ENCODE data around the gene RHBDD1.

The RHBDD1 gene

DNA sequence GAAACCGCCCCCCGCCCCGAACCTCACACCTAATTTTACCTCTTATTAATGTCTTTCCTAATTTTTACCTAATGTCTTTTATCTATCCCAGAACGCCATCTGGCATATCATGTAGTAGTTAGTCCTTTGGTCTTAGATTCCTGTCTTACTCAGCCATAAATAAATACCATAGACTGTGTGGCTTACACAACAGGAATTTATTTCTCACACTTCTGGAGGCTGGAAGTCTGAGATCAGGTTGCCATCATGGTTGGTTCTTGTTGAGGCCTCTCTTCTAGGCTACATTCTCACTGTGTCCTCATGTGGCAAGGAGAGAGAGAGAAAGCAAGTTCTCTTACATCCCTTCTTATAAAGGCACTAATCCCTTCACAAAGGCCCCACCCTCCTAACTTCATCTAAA is 46.8 kb downstream of the RHBDD1 start:
- Histone ChIP-seq H3K4me1 (ENCODE audit: insufficient read depth, low read length, poor library complexity, severe bottlenecking) (no peaks in the 10 kb centered on the region), H3K36me3 (ENCODE audit: insufficient read depth, low read length) (no peaks in the 10 kb centered on the region; the same call in 1 of the 2 replicates), H3K4me2 (ENCODE audit: low read depth, low read length, poor library complexity, severe bottlenecking) (no peak overlapping the region), H3K9ac (ENCODE audit: low read depth, low read length, poor library complexity, severe bottlenecking) (no peak overlapping the region), H3K4me3 (ENCODE audit: low read length, poor library complexity, severe bottlenecking) (no peak overlapping the region), H3K9me3 (ENCODE audit: insufficient read depth, low read depth, low read length) (no peaks in the 10 kb centered on the region), H3K79me2 (ENCODE audit: insufficient read depth, low read length) (no peaks in the 10 kb centered on the region), H3K9me2 (replicated peaks; ENCODE audit: low read depth, low read length) (no peaks in the 10 kb centered on the region), H4K20me1 (ENCODE audit: insufficient read depth, low read length, poor library complexity, severe bottlenecking) (no peaks in the 10 kb centered on the region), H3F3A (ENCODE audit: low read depth) (no peaks in the 10 kb centered on the region), H2AFZ (ENCODE audit: low read length) (no peak overlapping the region), H3K27me3 (ENCODE audit: insufficient read depth, low read length, poor library complexity, severe bottlenecking) (no peaks in the 10 kb centered on the region)
- TF ChIP-seq, protein P1, sequence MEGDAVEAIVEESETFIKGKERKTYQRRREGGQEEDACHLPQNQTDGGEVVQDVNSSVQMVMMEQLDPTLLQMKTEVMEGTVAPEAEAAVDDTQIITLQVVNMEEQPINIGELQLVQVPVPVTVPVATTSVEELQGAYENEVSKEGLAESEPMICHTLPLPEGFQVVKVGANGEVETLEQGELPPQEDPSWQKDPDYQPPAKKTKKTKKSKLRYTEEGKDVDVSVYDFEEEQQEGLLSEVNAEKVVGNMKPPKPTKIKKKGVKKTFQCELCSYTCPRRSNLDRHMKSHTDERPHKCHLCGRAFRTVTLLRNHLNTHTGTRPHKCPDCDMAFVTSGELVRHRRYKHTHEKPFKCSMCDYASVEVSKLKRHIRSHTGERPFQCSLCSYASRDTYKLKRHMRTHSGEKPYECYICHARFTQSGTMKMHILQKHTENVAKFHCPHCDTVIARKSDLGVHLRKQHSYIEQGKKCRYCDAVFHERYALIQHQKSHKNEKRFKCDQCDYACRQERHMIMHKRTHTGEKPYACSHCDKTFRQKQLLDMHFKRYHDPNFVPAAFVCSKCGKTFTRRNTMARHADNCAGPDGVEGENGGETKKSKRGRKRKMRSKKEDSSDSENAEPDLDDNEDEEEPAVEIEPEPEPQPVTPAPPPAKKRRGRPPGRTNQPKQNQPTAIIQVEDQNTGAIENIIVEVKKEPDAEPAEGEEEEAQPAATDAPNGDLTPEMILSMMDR (conservative IDR thresholded peaks at IDR 0.05; ENCODE audit: low read length): no peak
- no peak for TF ChIP-seq EZH2phosphoT487 (IDR thresholded peaks at IDR 0.05; ENCODE audit: borderline replicate concordance)

DNA sequence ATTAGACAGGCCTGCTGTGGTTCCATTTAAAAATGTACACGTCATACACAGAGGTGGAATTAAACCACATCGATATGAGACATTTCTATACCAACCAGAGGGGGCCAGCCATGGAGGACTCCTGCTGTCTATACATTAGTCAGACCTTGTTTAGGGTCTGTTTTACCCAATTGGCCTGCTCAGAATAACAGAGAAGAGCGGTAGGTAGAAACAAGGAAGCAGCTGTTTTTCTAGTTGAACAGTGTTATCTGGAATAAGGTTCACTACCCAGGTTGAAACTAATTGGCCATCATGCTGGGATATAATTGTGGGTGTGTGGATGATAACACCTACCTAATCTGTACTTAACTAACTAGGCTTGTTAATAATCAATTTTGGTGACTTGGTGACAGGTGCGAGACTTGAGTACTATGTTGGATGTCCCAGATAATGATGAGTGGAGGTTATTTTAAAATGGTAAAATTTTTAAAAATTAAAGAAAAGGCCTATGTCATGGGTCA is 47.5 kb downstream of the RHBDD1 start:
- H3K4me2 ChIP-seq (ENCODE audit: low read depth, low read length, poor library complexity, severe bottlenecking): no peak overlapping the region
- H3K79me2 ChIP-seq (ENCODE audit: insufficient read depth, low read length): no peaks in the 10 kb centered on the region
- H3K36me3 ChIP-seq (ENCODE audit: insufficient read depth, low read length): no peaks in the 10 kb centered on the region; the same call in 1 of the 2 replicates
- no peak overlapping the region for H3K4me3 ChIP-seq (ENCODE audit: low read length, poor library complexity, severe bottlenecking)
- no peak overlapping the region for H2AFZ ChIP-seq (ENCODE audit: low read length)
- no peaks in the 10 kb centered on the region for H3F3A ChIP-seq (ENCODE audit: low read depth)
- H3K9me3 ChIP-seq (ENCODE audit: insufficient read depth, low read depth, low read length): no peaks in the 10 kb centered on the region
- no peaks in the 10 kb centered on the region for H3K4me1 ChIP-seq (ENCODE audit: insufficient read depth, low read length, poor library complexity, severe bottlenecking)
- no peaks in the 10 kb centered on the region for H3K9me2 ChIP-seq (replicated peaks; ENCODE audit: low read depth, low read length)
- TF ChIP-seq, protein P1 (conservative IDR thresholded peaks at IDR 0.05; ENCODE audit: low read length): no peak
- no peak for TF ChIP-seq EZH2phosphoT487 (IDR thresholded peaks at IDR 0.05; ENCODE audit: borderline replicate concordance)
- H4K20me1 ChIP-seq (ENCODE audit: insufficient read depth, low read length, poor library complexity, severe bottlenecking): no peaks in the 10 kb centered on the region
- H3K9ac ChIP-seq (ENCODE audit: low read depth, low read length, poor library complexity, severe bottlenecking): no peak overlapping the region
- H3K27me3 ChIP-seq (ENCODE audit: insufficient read depth, low read length, poor library complexity, severe bottlenecking): no peaks in the 10 kb centered on the region

DNA sequence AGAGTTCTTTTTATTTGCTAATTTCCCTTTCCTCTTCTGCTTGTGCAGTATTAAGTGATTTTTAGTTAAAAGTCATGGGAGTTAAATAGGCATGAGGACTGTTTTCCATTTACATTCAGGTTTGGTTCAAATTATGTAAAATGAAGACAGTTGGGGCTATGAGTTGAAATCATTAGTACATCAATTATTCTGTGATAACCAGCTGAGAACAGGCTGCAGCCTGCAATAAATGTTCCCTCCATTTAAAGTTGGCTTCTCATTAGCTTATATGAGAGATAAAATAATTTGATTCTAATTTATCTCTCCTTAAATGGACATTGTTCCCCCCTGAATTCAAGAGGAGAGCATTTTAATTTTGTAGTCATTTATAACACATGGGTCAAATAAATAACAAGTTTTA is 48.3 kb downstream of the RHBDD1 start:
- Histone ChIP-seq H3K4me3 (ENCODE audit: low read length, poor library complexity, severe bottlenecking) (no peak overlapping the region), H3K4me2 (ENCODE audit: low read depth, low read length, poor library complexity, severe bottlenecking) (no peak overlapping the region), H3K79me2 (ENCODE audit: insufficient read depth, low read length) (no peaks in the 10 kb centered on the region), H3K9me3 (ENCODE audit: insufficient read depth, low read depth, low read length) (no peaks in the 10 kb centered on the region), H3K9ac (ENCODE audit: low read depth, low read length, poor library complexity, severe bottlenecking) (no peak overlapping the region), H3F3A (ENCODE audit: low read depth) (no peaks in the 10 kb centered on the region), H3K4me1 (ENCODE audit: insufficient read depth, low read length, poor library complexity, severe bottlenecking) (no peaks in the 10 kb centered on the region), H3K9me2 (replicated peaks; ENCODE audit: low read depth, low read length) (no peaks in the 10 kb centered on the region), H3K36me3 (ENCODE audit: insufficient read depth, low read length) (no peaks in the 10 kb centered on the region; the same call in 1 of the 2 replicates), H2AFZ (ENCODE audit: low read length) (no peak overlapping the region), H4K20me1 (ENCODE audit: insufficient read depth, low read length, poor library complexity, severe bottlenecking) (no peaks in the 10 kb centered on the region), H3K27me3 (ENCODE audit: insufficient read depth, low read length, poor library complexity, severe bottlenecking) (no peaks in the 10 kb centered on the region)
- TF ChIP-seq, protein P1 (conservative IDR thresholded peaks at IDR 0.05; ENCODE audit: low read length): no peak
- no peak for TF ChIP-seq EZH2phosphoT487 (IDR thresholded peaks at IDR 0.05; ENCODE audit: borderline replicate concordance)
